ENCODE data around the gene ZC2HC1B.
"Not testable (repeated sequence)": the region's sequence is repeated elsewhere in the genome, so short reads cannot be mapped to it uniquely, and the experiment has no call there.

Gene ZC2HC1B

GRCh38 chr6:143864234-143864633 is at the start of gene ZC2HC1B:
TSS of gene ZC2HC1B (plus strand) at chr6:143864474. CDS start at chr6:143864540, 66 bp downstream.
- no peak for DNase-seq (ENCODE audit: low spot score)

- DNase-seq (ENCODE audit: low spot score): no peak
These were observed 46.7 kb upstream of the ZC2HC1B start for GRCh38 chr6:143817621-143818020.

GRCh38 chr6:143821359-143821758 is 42.9 kb upstream of the ZC2HC1B start:
- DNase-seq (ENCODE audit: low spot score): no peak

- DNase-seq (ENCODE audit: low spot score): no peak
These were observed 41.7 kb upstream of the ZC2HC1B start for GRCh38 chr6:143822584-143823024.

- no peak for DNase-seq (ENCODE audit: low spot score)
These were observed 40.7 kb upstream of the ZC2HC1B start for GRCh38 chr6:143823548-143823947.

GRCh38 chr6:143828572-143828971 is 35.7 kb upstream of the ZC2HC1B start:
- no peak for DNase-seq (ENCODE audit: low spot score)

GRCh38 chr6:143836150-143836549 is 28.1 kb upstream of the ZC2HC1B start:
- no peak for DNase-seq (ENCODE audit: low spot score)

GRCh38 chr6:143838395-143838794 is 25.9 kb upstream of the ZC2HC1B start:
- no peak for DNase-seq (ENCODE audit: low spot score)

- DNase-seq (ENCODE audit: low spot score): no peak
These were observed 25.1 kb upstream of the ZC2HC1B start for GRCh38 chr6:143839196-143839595.

GRCh38 chr6:143840595-143841265 is 23.5 kb upstream of the ZC2HC1B start:
- DNase-seq (ENCODE audit: low spot score): no peak

GRCh38 chr6:143842461-143842901 is 21.8 kb upstream of the ZC2HC1B start:
- DNase-seq (ENCODE audit: low spot score): peak; percentile 39

GRCh38 chr6:143842902-143843676 is 21.2 kb upstream of the ZC2HC1B start, which contains the start of gene LTV1:
TSS of gene LTV1 (plus strand) at chr6:143843338. CDS start at chr6:143843478, 140 bp downstream.
- peak; percentile 90 for DNase-seq (ENCODE audit: low spot score)

GRCh38 chr6:143843677-143843999 is 20.6 kb upstream of the ZC2HC1B start:
- no peak for DNase-seq (ENCODE audit: low spot score)

GRCh38 chr6:143844006-143844405 is 20.3 kb upstream of the ZC2HC1B start:
- DNase-seq (ENCODE audit: low spot score): no peak

GRCh38 chr6:143845033-143845432 is 19.2 kb upstream of the ZC2HC1B start:
- DNase-seq (ENCODE audit: low spot score): no peak

GRCh38 chr6:143851706-143852105 is 12.6 kb upstream of the ZC2HC1B start:
- DNase-seq (ENCODE audit: low spot score): not testable (repeated sequence)

- not testable (repeated sequence) for DNase-seq (ENCODE audit: low spot score)
These were observed 9.2 kb upstream of the ZC2HC1B start for GRCh38 chr6:143855057-143855456.

- DNase-seq (ENCODE audit: low spot score): not testable (repeated sequence)
These were observed 7.5 kb upstream of the ZC2HC1B start for GRCh38 chr6:143856762-143857161.

GRCh38 chr6:143857651-143858050 is 6.6 kb upstream of the ZC2HC1B start:
- no peak for DNase-seq (ENCODE audit: low spot score)

GRCh38 chr6:143859891-143860660 is 4.2 kb upstream of the ZC2HC1B start:
- DNase-seq (ENCODE audit: low spot score): no peak

GRCh38 chr6:143863771-143864170 is 503 bp upstream of the ZC2HC1B start:
- no peak for DNase-seq (ENCODE audit: low spot score)

- no peak for DNase-seq (ENCODE audit: low spot score)
These were observed 3.0 kb downstream of the ZC2HC1B start for GRCh38 chr6:143867236-143867635.

GRCh38 chr6:143868808-143869207 is 4.5 kb downstream of the ZC2HC1B start:
- not testable (repeated sequence) for DNase-seq (ENCODE audit: low spot score)
